Measurements from ENCODE around the gene SLC39A11. TPM values are rescaled to one million over a fixed set of nuclear protein-coding genes. Genes with fewer than 3 reads are reported as not detected.

SLC39A11 gene
- total RNA-seq, 1 donor from 2014 or later: 21.5 TPM

DNA sequence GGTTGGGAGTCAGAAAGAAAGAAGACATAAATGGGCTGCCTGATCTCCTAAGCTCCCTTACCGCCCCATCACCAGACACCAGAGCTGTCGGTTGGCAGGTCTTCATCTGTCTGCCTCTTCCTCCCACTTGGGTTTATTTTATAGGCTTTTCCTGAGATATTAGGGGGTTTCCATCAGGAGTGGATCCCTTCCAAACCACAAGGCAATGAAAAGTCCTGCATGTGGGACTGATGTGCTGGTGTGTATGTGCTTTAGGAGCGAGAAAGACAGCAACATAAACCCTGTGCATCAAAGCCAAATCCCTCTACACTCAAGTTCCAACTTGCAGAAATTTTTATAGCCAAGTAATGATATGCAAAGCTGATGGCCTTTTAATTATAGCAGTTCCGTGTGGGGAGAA, 389.5 kb downstream of the SLC39A11 start:
- Histone ChIP-seq H3K9me3 (ENCODE audit: insufficient read depth, low read depth, low read length) (no peaks in the 10 kb centered on the region), H3K36me3 (ENCODE audit: insufficient read depth, low read length) (no peaks in the 10 kb centered on the region), H3K27me3 (ENCODE audit: insufficient read depth, low read length) (no peaks in the 10 kb centered on the region), H3K4me2 (ENCODE audit: low read length) (no peak overlapping the region), H3K79me2 (ENCODE audit: insufficient read depth, low read length) (no peaks in the 10 kb centered on the region), H2AFZ (ENCODE audit: low read depth, low read length) (no peak overlapping the region), H3K9ac (ENCODE audit: low read length) (no peak overlapping the region), H3K4me3 (ENCODE audit: insufficient read depth, low read depth, low read length) (no peak overlapping the region), H3K27ac (ENCODE audit: low read depth, low read length) (no peak overlapping the region), H3K4me1 (ENCODE audit: insufficient read depth, low read length) (peaks cover 5% of the 10 kb centered on the region), H4K20me1 (ENCODE audit: insufficient read depth, low read length) (no peaks in the 10 kb centered on the region)
- TF ChIP-seq, protein P1, sequence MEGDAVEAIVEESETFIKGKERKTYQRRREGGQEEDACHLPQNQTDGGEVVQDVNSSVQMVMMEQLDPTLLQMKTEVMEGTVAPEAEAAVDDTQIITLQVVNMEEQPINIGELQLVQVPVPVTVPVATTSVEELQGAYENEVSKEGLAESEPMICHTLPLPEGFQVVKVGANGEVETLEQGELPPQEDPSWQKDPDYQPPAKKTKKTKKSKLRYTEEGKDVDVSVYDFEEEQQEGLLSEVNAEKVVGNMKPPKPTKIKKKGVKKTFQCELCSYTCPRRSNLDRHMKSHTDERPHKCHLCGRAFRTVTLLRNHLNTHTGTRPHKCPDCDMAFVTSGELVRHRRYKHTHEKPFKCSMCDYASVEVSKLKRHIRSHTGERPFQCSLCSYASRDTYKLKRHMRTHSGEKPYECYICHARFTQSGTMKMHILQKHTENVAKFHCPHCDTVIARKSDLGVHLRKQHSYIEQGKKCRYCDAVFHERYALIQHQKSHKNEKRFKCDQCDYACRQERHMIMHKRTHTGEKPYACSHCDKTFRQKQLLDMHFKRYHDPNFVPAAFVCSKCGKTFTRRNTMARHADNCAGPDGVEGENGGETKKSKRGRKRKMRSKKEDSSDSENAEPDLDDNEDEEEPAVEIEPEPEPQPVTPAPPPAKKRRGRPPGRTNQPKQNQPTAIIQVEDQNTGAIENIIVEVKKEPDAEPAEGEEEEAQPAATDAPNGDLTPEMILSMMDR (IDR thresholded peaks at IDR 0.05; ENCODE audit: insufficient read depth, low read depth, low read length): no peak
- TF ChIP-seq EZH2 (IDR thresholded peaks at IDR 0.05; ENCODE audit: insufficient read depth, low read length): no peak
- H3K36me3 Mint-ChIP-seq (ENCODE audit: low read depth, unreplicated experiment): no peaks in the 10 kb centered on the region
- peak; percentile 57 for DNase-seq (ENCODE audit: low read depth)
- no peaks in the 10 kb centered on the region for H3K27me3 Mint-ChIP-seq (ENCODE audit: low read depth, unreplicated experiment)
- FAIRE-seq: no peak
- H3K27ac Mint-ChIP-seq (ENCODE audit: unreplicated experiment): no peak overlapping the region
- H3K9me3 Mint-ChIP-seq (ENCODE audit: unreplicated experiment): peaks cover 7% of the 10 kb centered on the region
- no peak overlapping the region for H3K4me3 Mint-ChIP-seq (ENCODE audit: unreplicated experiment)
- H3K4me1 Mint-ChIP-seq (ENCODE audit: low read depth, unreplicated experiment): peaks cover 3% of the 10 kb centered on the region

GRCh38 chr17:72702136-72702735, 390.3 kb downstream of the SLC39A11 start:
- Mint-ChIP-seq H3K36me3 (ENCODE audit: low read depth, unreplicated experiment) (no peaks in the 10 kb centered on the region), H3K9me3 (ENCODE audit: unreplicated experiment) (peaks cover 5% of the 10 kb centered on the region), H3K4me3 (ENCODE audit: unreplicated experiment) (no peak overlapping the region), H3K4me1 (ENCODE audit: low read depth, unreplicated experiment) (peaks cover 5% of the 10 kb centered on the region), H3K27ac (ENCODE audit: unreplicated experiment) (no peak overlapping the region), H3K27me3 (ENCODE audit: low read depth, unreplicated experiment) (no peaks in the 10 kb centered on the region)
- DNase-seq (ENCODE audit: low read depth) (peak; percentile 77), FAIRE-seq (peak; percentile 13)
- Histone ChIP-seq H4K20me1 (ENCODE audit: insufficient read depth, low read length) (no peaks in the 10 kb centered on the region), H3K27me3 (ENCODE audit: insufficient read depth, low read length) (no peaks in the 10 kb centered on the region), H3K36me3 (ENCODE audit: insufficient read depth, low read length) (no peaks in the 10 kb centered on the region), H3K27ac (ENCODE audit: low read depth, low read length) (no peak overlapping the region), H3K4me1 (ENCODE audit: insufficient read depth, low read length) (peaks cover 5% of the 10 kb centered on the region), H3K79me2 (ENCODE audit: insufficient read depth, low read length) (no peaks in the 10 kb centered on the region), H3K9ac (ENCODE audit: low read length) (no peak overlapping the region), H2AFZ (ENCODE audit: low read depth, low read length) (no peak overlapping the region), H3K9me3 (ENCODE audit: insufficient read depth, low read depth, low read length) (no peaks in the 10 kb centered on the region), H3K4me3 (ENCODE audit: insufficient read depth, low read depth, low read length) (no peak overlapping the region), H3K4me2 (ENCODE audit: low read length) (no peak overlapping the region)
- no peak for TF ChIP-seq EZH2 (IDR thresholded peaks at IDR 0.05; ENCODE audit: insufficient read depth, low read length)
- TF ChIP-seq, protein P1 (IDR thresholded peaks at IDR 0.05; ENCODE audit: insufficient read depth, low read depth, low read length): no peak

DNA sequence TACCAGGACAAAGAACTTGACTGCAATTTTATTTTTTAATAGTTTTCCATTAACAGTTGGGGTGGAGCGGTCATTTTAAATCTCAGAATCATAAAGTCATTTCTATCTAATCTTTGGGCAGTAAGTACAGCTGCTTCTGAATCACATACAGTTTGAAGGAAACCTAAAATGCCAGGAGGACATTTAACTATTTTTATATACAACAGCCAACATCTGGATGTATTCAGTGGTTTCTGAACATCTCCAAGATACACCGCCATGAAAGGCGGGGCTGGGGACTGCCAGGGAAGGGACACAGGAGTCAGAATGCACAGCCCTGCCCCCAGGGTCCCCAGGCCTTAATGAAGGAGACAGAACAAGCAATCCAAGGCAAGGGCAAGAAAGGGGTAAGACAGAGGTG, 392.3 kb downstream of the SLC39A11 start:
- H3K27ac Mint-ChIP-seq (ENCODE audit: unreplicated experiment): no peak overlapping the region
- Histone ChIP-seq H4K20me1 (ENCODE audit: insufficient read depth, low read length) (no peaks in the 10 kb centered on the region), H3K27ac (ENCODE audit: low read depth, low read length) (no peak overlapping the region), H3K4me2 (ENCODE audit: low read length) (no peak overlapping the region), H3K9me3 (ENCODE audit: insufficient read depth, low read depth, low read length) (no peaks in the 10 kb centered on the region), H3K36me3 (ENCODE audit: insufficient read depth, low read length) (no peaks in the 10 kb centered on the region), H3K27me3 (ENCODE audit: insufficient read depth, low read length) (no peaks in the 10 kb centered on the region), H3K79me2 (ENCODE audit: insufficient read depth, low read length) (no peaks in the 10 kb centered on the region), H3K9ac (ENCODE audit: low read length) (no peak overlapping the region), H3K4me3 (ENCODE audit: insufficient read depth, low read depth, low read length) (no peak overlapping the region), H3K4me1 (ENCODE audit: insufficient read depth, low read length) (peaks cover 5% of the 10 kb centered on the region), H2AFZ (ENCODE audit: low read depth, low read length) (no peak overlapping the region)
- H3K36me3 Mint-ChIP-seq (ENCODE audit: low read depth, unreplicated experiment): no peaks in the 10 kb centered on the region
- no peak for TF ChIP-seq EZH2 (IDR thresholded peaks at IDR 0.05; ENCODE audit: insufficient read depth, low read length)
- TF ChIP-seq, protein P1 (IDR thresholded peaks at IDR 0.05; ENCODE audit: insufficient read depth, low read depth, low read length): no peak
- H3K4me1 Mint-ChIP-seq (ENCODE audit: low read depth, unreplicated experiment): peaks cover 3% of the 10 kb centered on the region
- no peak overlapping the region for H3K4me3 Mint-ChIP-seq (ENCODE audit: unreplicated experiment)
- FAIRE-seq (no peak), DNase-seq (ENCODE audit: low read depth) (no peak)
- no peaks in the 10 kb centered on the region for H3K27me3 Mint-ChIP-seq (ENCODE audit: low read depth, unreplicated experiment)
- peaks cover 5% of the 10 kb centered on the region for H3K9me3 Mint-ChIP-seq (ENCODE audit: unreplicated experiment)

Data from astrocyte (in vitro differentiated cells and primary cell).